RPMI7951 (cell line): ENCODE data around the gene MEPCE. TPM values are rescaled to one million over a fixed set of nuclear protein-coding genes. Genes with fewer than 3 reads are reported as not detected.
A peak's percentile ranks its signal among the peaks of the same experiment; 100 is the strongest.

Source experiments
- DNase-seq: peaks from one replicate; pipeline ENCODE4 v3.0.0-alpha.2; 2012; ENCODE audit warnings: low read depth
- total RNA-seq: library from RNA; depleted of rRNA; stranded (reverse); fragments of >200 nt; shearing (Covaris generic); gene quantifications from 2 replicates; pipeline ENCODE4 v1.2.3, GENCODE V29; 2014

Gene MEPCE
- total RNA-seq, 1 experiment from 2014 or later = 22.2 TPM

GRCh38 chr7:100464791-100465190 lies 35.2 kb downstream of the MEPCE start:
- no peak for DNase-seq

GRCh38 chr7:100465299-100465698 lies 35.7 kb downstream of the MEPCE start:
- DNase-seq = no peak

GRCh38 chr7:100465702-100466311 lies 36.2 kb downstream of the MEPCE start:
- DNase-seq = peak; percentile 69

- no peak for DNase-seq
Observed at GRCh38 chr7:100466653-100467605, 37.3 kb downstream of the MEPCE start.

- DNase-seq = no peak
Observed at GRCh38 chr7:100467638-100468373, 38.2 kb downstream of the MEPCE start.

GRCh38 chr7:100469227-100470044 lies 39.8 kb downstream of the MEPCE start:
- DNase-seq = peak; percentile 59

DNA sequence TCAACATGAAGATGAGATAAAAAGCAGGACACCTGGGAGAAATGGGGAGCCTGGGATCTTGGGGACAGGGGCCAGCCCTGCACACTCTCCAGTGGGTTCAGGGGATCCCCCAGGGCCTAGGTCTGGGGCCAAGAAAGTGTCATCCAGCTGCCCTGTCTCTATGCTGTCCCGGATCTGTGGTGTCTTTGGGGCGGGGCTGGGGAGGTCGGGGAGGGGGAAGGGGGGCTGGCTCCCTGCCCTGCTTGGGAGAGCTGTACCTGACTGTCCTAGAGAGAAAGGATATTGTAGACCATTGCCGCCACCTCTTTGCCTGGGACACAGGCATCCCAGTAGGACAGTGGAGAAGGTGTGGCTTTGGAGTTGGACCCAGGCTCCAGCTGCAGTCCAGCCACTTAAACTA lies 41.4 kb downstream of the MEPCE start:
- DNase-seq = no peak

DNA sequence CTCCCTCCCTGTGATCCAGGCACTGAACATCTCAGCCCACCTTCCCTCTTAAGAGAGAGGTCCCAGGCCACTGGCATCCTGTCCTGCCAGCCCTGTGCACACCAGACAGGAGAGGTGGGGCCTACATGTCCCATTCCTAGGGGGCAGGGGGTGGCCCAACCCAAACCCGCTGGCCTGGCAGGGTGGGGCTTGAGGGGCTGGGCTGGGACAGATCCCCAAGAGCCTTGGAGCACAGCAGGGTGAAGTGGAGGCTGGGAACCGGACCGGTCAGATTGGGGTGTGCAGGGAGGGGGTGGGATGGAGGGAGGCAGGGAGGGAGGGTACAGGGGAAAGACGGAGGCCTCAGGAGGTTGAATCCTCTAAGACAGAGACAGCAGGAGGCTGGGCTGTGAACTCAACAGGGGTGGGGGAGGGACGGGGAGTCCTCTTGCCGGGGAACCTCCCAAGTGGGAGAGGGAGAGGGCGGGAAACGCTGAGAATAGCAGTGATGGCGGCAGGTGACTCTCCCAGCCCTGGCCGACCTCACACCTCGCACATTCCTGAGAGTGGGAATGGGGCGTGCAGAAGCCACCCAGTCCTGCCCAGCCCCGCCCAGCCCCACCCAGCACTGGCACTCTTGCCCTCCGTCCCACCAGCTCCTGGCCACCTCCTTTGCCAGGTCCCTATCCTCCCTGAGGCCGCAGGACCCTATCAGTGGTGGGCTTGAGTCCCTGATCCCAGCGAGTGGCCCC lies 42.7 kb downstream of the MEPCE start:
- DNase-seq = no peak

GRCh38 chr7:100472854-100473499 lies 43.3 kb downstream of the MEPCE start:
- no peak for DNase-seq

DNA sequence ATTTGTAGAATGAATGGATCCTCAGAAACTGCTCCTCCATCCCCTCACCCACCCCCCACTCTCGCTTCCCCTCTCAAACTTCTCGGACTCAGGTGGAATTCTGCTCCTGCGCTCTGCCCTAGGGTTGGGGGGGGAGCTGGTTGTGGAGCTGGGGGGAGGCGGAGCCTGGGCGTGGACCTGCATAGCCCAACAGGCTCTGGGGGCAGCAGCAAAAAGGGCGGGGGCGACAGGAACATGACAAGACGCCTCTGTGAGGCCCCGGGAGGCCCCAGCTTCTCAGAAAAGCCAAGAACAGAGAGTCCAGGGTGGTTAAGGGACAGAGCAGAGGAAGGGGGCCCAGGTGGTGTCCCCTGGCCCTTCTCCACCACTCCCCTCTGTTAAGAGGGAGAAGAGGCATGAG lies 45.9 kb downstream of the MEPCE start:
- DNase-seq = no peak

DNA sequence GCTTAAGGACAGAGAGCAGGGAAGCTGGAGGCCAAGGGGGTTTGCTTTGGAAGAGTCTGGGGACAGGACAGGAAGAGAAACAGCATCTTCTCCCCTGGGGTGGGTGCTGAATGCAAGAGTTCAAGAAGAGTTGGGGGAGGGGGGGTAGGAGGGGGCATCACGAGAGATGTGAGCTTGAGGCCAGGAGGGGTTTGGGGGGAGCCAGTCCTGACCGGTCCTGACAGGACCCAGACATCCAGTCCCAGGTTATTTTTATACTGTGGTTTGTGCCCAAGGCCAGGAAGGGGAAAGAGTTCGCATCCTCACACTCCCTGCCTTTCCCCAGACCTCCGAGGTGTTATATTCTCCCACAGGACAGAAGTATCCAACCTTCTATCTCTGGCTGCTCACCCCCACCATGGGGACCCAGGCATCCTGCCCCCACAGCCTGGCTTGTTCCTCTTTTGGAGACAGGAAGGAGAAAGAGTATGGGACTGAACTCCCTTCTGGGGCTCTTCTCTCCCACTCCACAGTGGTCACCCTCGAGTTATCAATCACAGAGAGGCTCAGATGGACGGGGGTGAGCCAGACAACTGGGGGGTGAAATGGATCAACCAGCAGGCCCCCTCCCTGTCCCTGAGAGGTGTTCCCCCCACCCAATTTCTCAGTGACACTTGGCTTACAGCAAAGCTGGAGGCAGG lies 46.6 kb downstream of the MEPCE start:
- no peak for DNase-seq

DNA sequence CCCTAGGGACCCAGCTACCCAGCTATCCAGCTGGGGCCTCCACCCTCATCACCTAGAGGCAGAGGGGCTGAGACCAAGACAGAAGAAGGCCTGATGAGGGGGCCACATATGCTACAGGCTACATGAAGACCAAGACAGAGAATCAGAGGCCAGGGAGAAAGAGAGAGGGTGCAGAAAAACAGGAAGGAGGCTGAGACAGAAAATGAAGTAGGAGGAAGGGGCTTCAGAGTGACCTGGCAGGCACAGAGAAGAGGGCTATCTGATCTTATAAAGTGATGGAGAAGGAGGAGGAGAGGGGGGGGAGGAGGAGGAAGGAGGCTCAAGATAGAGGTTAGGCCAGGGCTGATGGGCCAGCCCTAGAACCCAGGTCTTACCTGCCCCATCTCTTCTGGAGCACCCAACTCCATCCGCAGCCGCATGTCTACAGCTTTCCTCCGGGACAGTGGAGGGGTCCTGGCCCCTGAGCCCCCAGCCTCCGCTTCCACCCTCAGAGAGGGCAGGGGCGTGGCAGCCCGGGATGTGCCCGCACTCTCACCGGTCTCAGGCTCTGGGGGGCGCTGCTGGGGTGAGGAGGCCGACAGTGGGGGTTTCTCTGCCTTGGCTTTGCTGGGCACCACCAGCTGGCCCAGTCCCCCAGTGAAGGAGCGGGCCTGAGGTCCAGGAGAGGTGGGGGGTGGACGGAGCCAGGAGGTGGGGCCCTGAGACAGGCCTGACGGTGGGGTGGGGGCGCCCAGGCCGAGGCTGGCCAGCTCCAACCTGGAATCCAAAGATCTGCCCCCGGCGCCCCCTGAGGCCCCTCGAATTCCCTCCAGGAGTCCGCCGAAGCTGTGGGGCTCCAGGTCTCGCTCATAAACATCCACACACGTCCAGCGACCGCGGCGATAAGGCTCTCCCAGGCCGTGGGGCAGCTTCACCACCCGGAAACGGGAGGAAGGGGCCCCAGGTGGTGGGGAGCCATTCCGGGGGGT lies 47.6 kb downstream of the MEPCE start:
- DNase-seq = no peak

GRCh38 chr7:100477871-100478267 lies 48.2 kb downstream of the MEPCE start:
- DNase-seq = no peak

DNA sequence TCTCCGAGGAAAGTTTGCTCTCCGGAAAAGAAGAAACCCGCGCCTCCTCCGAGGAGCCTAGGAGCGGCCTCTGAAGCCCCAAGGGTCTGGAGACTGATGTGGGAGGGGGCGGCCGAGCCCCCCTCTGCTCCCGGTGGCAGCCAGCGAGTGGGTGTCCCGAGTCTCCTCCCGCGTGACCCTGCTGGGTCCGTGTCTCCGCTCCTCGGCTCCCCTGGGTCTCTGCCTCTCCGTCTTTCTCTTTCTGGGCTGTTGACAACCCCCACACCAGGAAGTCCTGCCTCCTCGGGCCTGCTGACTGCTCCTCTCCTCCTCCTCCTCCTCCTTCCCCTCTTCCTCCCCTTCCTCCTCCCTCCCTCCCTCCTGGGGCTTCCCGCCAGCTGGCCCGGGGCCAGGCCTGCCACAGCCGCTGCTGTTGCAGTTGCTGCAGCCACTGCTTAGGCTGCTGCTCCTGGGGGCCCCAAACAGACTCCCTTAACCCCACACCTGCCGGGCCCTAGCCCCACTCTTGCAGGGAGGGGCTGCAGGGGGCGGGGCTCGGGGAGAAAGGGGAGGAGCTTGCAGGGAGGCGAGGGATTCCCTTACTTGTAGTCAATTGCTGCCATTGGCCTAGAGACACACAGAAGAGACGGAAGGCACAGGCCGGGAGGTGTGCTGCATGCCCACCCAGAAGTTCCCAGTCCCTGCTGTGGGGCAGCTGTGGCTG lies 49.5 kb downstream of the MEPCE start, which contains the start of gene TSC22D4:
TSS of gene TSC22D4 (minus strand) at position 257 of the 703 bp plus-strand sequence. CDS start 1,176 bp downstream, outside the sequence.
- peak; percentile 93 for DNase-seq

GRCh38 chr7:100481466-100481865 lies 51.8 kb downstream of the MEPCE start:
- DNase-seq = no peak

GRCh38 chr7:100482728-100483089 lies 53.1 kb downstream of the MEPCE start:
- no peak for DNase-seq

- no peak for DNase-seq
Observed at GRCh38 chr7:100483090-100483721, 53.6 kb downstream of the MEPCE start.
